ENCODE measurements around the gene FAM9B. TPM values are rescaled to one million over a fixed set of nuclear protein-coding genes. Genes with fewer than 3 reads are reported as not detected.
"Not testable (repeated sequence)": the region's sequence is repeated elsewhere in the genome, so short reads cannot be mapped to it uniquely, and the experiment has no call there.

FAM9B gene
- total RNA-seq, 2 donors from 2014 or later, result not detected

DNA sequence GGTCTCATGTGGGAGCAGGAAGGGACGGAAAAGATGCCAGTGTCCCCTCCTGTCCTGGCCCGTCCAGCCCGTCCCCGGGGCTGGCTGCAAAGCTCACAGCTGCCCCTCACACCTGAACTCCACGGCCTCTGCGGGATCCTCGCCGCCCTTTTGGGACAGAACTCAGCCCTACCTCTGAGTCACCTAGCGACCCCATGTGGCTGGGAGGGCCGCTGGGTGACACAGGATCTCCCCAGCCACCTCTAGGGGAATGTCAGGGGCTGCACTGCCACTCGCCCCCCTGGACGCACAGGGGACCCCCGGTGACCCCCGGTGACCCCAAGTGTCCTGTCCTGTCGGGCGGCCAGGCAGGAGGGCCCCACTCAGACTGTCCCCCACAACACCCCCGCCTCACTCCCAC, 748 bp downstream of the FAM9B start:
- no peak for DNase-seq
- H3K4me1 ChIP-seq (ENCODE audit: control insufficient read depth, insufficient read depth, low read length), result no peaks in the 10 kb centered on the region
- H3K4me3 ChIP-seq (ENCODE audit: low read length), result no peak overlapping the region
- TF ChIP-seq, protein P1, sequence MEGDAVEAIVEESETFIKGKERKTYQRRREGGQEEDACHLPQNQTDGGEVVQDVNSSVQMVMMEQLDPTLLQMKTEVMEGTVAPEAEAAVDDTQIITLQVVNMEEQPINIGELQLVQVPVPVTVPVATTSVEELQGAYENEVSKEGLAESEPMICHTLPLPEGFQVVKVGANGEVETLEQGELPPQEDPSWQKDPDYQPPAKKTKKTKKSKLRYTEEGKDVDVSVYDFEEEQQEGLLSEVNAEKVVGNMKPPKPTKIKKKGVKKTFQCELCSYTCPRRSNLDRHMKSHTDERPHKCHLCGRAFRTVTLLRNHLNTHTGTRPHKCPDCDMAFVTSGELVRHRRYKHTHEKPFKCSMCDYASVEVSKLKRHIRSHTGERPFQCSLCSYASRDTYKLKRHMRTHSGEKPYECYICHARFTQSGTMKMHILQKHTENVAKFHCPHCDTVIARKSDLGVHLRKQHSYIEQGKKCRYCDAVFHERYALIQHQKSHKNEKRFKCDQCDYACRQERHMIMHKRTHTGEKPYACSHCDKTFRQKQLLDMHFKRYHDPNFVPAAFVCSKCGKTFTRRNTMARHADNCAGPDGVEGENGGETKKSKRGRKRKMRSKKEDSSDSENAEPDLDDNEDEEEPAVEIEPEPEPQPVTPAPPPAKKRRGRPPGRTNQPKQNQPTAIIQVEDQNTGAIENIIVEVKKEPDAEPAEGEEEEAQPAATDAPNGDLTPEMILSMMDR (conservative IDR thresholded peaks at IDR 0.05), result no peak
- H3K36me3 ChIP-seq (ENCODE audit: control insufficient read depth, insufficient read depth, low read length), result no peaks in the 10 kb centered on the region
- H3K4me1 Mint-ChIP-seq, result peaks cover 3% of the 10 kb centered on the region
- no peak overlapping the region for H3K27ac Mint-ChIP-seq
- no peak overlapping the region for H3K4me3 Mint-ChIP-seq
- no peak overlapping the region for H3K27ac ChIP-seq (ENCODE audit: low read depth, low read length)
- H3K9me3 Mint-ChIP-seq, result peaks cover 38% of the 10 kb centered on the region
- no peaks in the 10 kb centered on the region for H3K36me3 Mint-ChIP-seq (ENCODE audit: low read depth)
- H3K27me3 Mint-ChIP-seq (ENCODE audit: insufficient read depth), result no peaks in the 10 kb centered on the region
- WGBS, 2 experiments (ENCODE audit: insufficient coverage in 1 of 2, insufficient read length in 1 of 2), result 96 to 100% methylated on average over 3 to 11 of the region's 17 CpGs
- no peaks in the 10 kb centered on the region for H3K9me3 ChIP-seq (ENCODE audit: control insufficient read depth, low read length)
- H3K27me3 ChIP-seq (ENCODE audit: control insufficient read depth, insufficient read depth, low read length, poor library complexity, severe bottlenecking), result no peaks in the 10 kb centered on the region
- no peak overlapping the region for H3K9ac ChIP-seq (ENCODE audit: extremely low read depth, low read length, poor library complexity, severe bottlenecking)

DNA sequence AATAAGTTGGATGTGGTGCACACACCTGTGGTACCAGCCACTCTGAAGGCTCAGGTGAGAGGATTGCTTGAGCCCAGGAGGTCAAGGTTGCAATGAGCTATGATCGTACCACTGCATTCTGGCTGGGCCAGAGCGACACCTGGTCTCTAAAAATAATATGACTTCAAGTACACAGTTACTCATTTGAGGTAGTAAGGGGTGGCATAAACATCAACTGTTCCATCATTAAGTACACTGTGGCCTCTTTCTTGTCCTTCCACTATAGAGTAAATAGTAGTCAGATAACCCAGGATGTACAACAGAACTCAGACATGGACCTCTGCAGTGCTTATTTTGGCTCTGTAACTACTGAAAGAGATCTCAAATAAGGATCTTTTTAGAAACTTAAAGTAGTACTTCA, 10.6 kb downstream of the FAM9B start:
- Histone ChIP-seq H3K36me3 (ENCODE audit: control insufficient read depth, insufficient read depth, low read length) (no peaks in the 10 kb centered on the region), H3K9me3 (ENCODE audit: control insufficient read depth, low read length) (no peaks in the 10 kb centered on the region), H3K4me1 (ENCODE audit: control insufficient read depth, insufficient read depth, low read length) (no peaks in the 10 kb centered on the region), H3K27ac (ENCODE audit: low read depth, low read length) (no peak overlapping the region), H3K9ac (ENCODE audit: extremely low read depth, low read length, poor library complexity, severe bottlenecking) (no peak overlapping the region), H3K4me3 (ENCODE audit: low read length) (no peak overlapping the region), H3K27me3 (ENCODE audit: control insufficient read depth, insufficient read depth, low read length, poor library complexity, severe bottlenecking) (no peaks in the 10 kb centered on the region)
- no peaks in the 10 kb centered on the region for H3K27me3 Mint-ChIP-seq (ENCODE audit: insufficient read depth)
- H3K27ac Mint-ChIP-seq, result no peak overlapping the region
- H3K4me3 Mint-ChIP-seq, result no peak overlapping the region
- no peaks in the 10 kb centered on the region for H3K36me3 Mint-ChIP-seq (ENCODE audit: low read depth)
- 86% methylated on average over 1 of the region's 2 CpGs; no CpG with 5 or more reads in 1 of the 2 experiments for WGBS, 2 experiments (ENCODE audit: insufficient coverage in 1 of 2, insufficient read length in 1 of 2)
- DNase-seq, result no peak
- no peaks in the 10 kb centered on the region for H3K4me1 Mint-ChIP-seq
- TF ChIP-seq, protein P1 (conservative IDR thresholded peaks at IDR 0.05), result no peak
- H3K9me3 Mint-ChIP-seq, result peaks cover 23% of the 10 kb centered on the region

DNA sequence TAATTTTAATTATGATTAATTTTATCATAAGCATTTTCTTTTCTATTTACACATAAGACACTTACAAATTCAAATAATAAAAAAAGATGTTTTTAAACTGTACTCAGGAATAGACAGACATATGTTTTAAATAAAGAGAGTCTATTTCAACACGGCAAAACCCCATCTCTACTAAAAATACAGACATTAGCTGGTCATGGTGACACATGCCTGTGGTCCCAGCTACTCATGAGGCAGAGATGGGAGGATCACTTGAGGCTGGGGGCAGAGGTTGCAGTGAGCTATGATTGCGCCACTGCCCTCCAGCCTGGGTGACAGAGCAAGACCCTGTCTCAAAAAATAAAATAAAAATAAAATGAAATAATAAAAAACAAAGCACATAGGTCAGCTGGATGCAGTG, 14.8 kb downstream of the FAM9B start:
- Mint-ChIP-seq H3K4me3 (no peak overlapping the region), H3K27ac (no peak overlapping the region), H3K4me1 (no peaks in the 10 kb centered on the region), H3K36me3 (ENCODE audit: low read depth) (no peaks in the 10 kb centered on the region), H3K9me3 (peaks cover 24% of the 10 kb centered on the region), H3K27me3 (ENCODE audit: insufficient read depth) (no peaks in the 10 kb centered on the region)
- Histone ChIP-seq H3K4me3 (ENCODE audit: low read length) (no peak overlapping the region), H3K9me3 (ENCODE audit: control insufficient read depth, low read length) (no peaks in the 10 kb centered on the region), H3K4me1 (ENCODE audit: control insufficient read depth, insufficient read depth, low read length) (no peaks in the 10 kb centered on the region), H3K27me3 (ENCODE audit: control insufficient read depth, insufficient read depth, low read length, poor library complexity, severe bottlenecking) (no peaks in the 10 kb centered on the region), H3K27ac (ENCODE audit: low read depth, low read length) (no peak overlapping the region), H3K9ac (ENCODE audit: extremely low read depth, low read length, poor library complexity, severe bottlenecking) (no peak overlapping the region), H3K36me3 (ENCODE audit: control insufficient read depth, insufficient read depth, low read length) (no peaks in the 10 kb centered on the region)
- no CpG with 5 or more reads among the region's 2 CpGs for WGBS, 2 experiments (ENCODE audit: insufficient coverage in 1 of 2, insufficient read length in 1 of 2)
- DNase-seq, result no peak
- TF ChIP-seq, protein P1 (conservative IDR thresholded peaks at IDR 0.05), result no peak

DNA sequence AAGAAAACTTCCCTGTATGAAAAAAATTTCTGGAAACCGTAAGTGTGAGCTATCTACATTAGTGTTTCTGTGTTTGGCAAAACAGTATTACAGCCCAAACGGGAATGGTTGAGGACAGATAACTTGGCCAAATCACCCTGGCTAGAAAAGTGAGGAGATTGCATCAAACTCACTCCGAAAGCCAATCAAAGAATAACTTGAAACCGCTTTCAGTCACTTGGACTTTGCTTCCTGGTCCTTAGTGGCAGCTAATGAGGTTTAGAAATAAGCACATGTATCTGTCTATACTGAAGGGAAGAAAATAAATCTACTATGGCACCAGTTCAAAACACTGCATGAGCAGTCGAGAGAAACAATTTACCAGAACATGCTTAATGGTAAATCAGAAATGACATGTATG, 15.6 kb downstream of the FAM9B start:
- not testable (repeated sequence) for H3K4me1 ChIP-seq (ENCODE audit: control insufficient read depth, insufficient read depth, low read length); H3K4me3 Mint-ChIP-seq; H3K9ac ChIP-seq (ENCODE audit: extremely low read depth, low read length, poor library complexity, severe bottlenecking); H3K27me3 ChIP-seq (ENCODE audit: control insufficient read depth, insufficient read depth, low read length, poor library complexity, severe bottlenecking); H3K27me3 Mint-ChIP-seq (ENCODE audit: insufficient read depth); DNase-seq; H3K27ac ChIP-seq (ENCODE audit: low read depth, low read length); H3K36me3 Mint-ChIP-seq (ENCODE audit: low read depth); H3K9me3 ChIP-seq (ENCODE audit: control insufficient read depth, low read length); H3K4me3 ChIP-seq (ENCODE audit: low read length); H3K36me3 ChIP-seq (ENCODE audit: control insufficient read depth, insufficient read depth, low read length); H3K4me1 Mint-ChIP-seq; H3K27ac Mint-ChIP-seq
- H3K9me3 Mint-ChIP-seq, result peaks cover 24% of the 10 kb centered on the region
- 92 to 100% methylated on average over 3 to 5 of the region's 5 CpGs for WGBS, 2 experiments (ENCODE audit: insufficient coverage in 1 of 2, insufficient read length in 1 of 2)
